H1 (cell line): Measurements from ENCODE around the gene JAG1. TPM values are rescaled to one million over a fixed set of nuclear protein-coding genes. Genes with fewer than 3 reads are reported as not detected.
"Not testable (repeated sequence)": the region's sequence is repeated elsewhere in the genome, so short reads cannot be mapped to it uniquely, and the experiment has no call there.

Experiments used
- CTCF ChIA-PET: fragments of 300-600 bp; sonication (Branson Sonifier 250); formaldehyde crosslinking; loops from one replicate; lab custom pipeline; 2021; ENCODE audit not compliant: partially characterized antibody; lab: Charles Lee
- POLR2A ChIA-PET: fragments of 300-600 bp; sonication (Branson Sonifier 250); formaldehyde crosslinking; loops from one replicate; lab custom pipeline; 2021; ENCODE audit warnings: inconsistent platforms; ENCODE audit not compliant: partially characterized antibody; lab: Charles Lee
- DNase-seq, 2 experiments: peaks; one replicate each; pipeline versions ENCODE4 v3.0.0 to v3.0.0-alpha.2; 2010 to 2022; ENCODE audit warnings: low spot score in 2 of 2, low read depth in 1 of 2, mixed read lengths in 1 of 2
- FAIRE-seq: peaks from 2 replicates; lab custom pipeline; 2011; peaks lifted over from hg19 to GRCh38; lab: Jason Lieb, UNC
- H2AFZ ChIP-seq: 2 replicates; pipeline ENCODE4 v1.8.1; 2012; ENCODE audit warnings: low read length, inconsistent platforms
- H2AK5ac ChIP-seq: 2 replicates; pipeline ENCODE4 v1.6.1; 2013; ENCODE audit warnings: low read depth, low read length
- H2BK120ac ChIP-seq: replicated peaks from 2 replicates; pipeline ENCODE3; 2013; ENCODE audit warnings: low read depth, low read length, inconsistent platforms
- H2BK12ac ChIP-seq: 2 replicates; pipeline ENCODE4 v1.6.1; 2013; ENCODE audit warnings: low read depth, low read length
- H2BK15ac ChIP-seq: 2 replicates; pipeline ENCODE4 v1.6.1; 2013; ENCODE audit warnings: low read length
- H2BK20ac ChIP-seq: 2 replicates; pipeline ENCODE4 v1.6.1; 2013; ENCODE audit warnings: low read length
- H2BK5ac ChIP-seq: 2 replicates; pipeline ENCODE4 v1.6.1; 2013; ENCODE audit warnings: low read depth, low read length
- H3K14ac ChIP-seq: 2 replicates; pipeline ENCODE4 v1.6.1; 2013; ENCODE audit warnings: inconsistent platforms; ENCODE audit not compliant: insufficient read length
- H3K18ac ChIP-seq: 2 replicates; pipeline ENCODE4 v1.6.1; 2013; ENCODE audit warnings: low read length; ENCODE audit errors: extremely low read depth
- H3K23ac ChIP-seq: 2 replicates; pipeline ENCODE4 v1.6.1; 2013; ENCODE audit warnings: inconsistent platforms; ENCODE audit not compliant: insufficient read length
- H3K23me2 ChIP-seq: 2 replicates; pipeline ENCODE4 v1.6.1; 2013; ENCODE audit warnings: low read depth, low read length
- H3K27ac ChIP-seq: 2 replicates; pipeline ENCODE4 v1.6.1; 2011; ENCODE audit warnings: low read depth, low read length, inconsistent platforms
- H3K27me3 ChIP-seq, 4 experiments: replicated peaks in 1 of 4; 1 replicate in 1 of 4; 2 replicates in 3 of 4; pipeline versions ENCODE4 v1.6.1 to v1.8.1; 2011 to 2013; ENCODE audit warnings: low read length in 3 of 4, mild to moderate bottlenecking in 3 of 4, inconsistent platforms in 2 of 4, mixed read lengths in 2 of 4, moderate library complexity in 1 of 4; ENCODE audit not compliant: control insufficient read depth in 3 of 4, insufficient read depth in 3 of 4; ENCODE audit errors: extremely low read depth in 1 of 4
- H3K36me3 ChIP-seq, 4 experiments: 2 replicates each; pipeline versions ENCODE4 v1.6.1 to v1.8.1; 2011 to 2013; ENCODE audit warnings: mild to moderate bottlenecking in 4 of 4, low read length in 3 of 4, moderate library complexity in 2 of 4, control low read depth in 1 of 4, inconsistent platforms in 1 of 4; ENCODE audit not compliant: insufficient read depth in 4 of 4, control insufficient read depth in 2 of 4
- H3K4ac ChIP-seq: replicated peaks from 2 replicates; pipeline ENCODE3; 2013; ENCODE audit warnings: low read length, low read depth, mixed read lengths, inconsistent platforms; ENCODE audit not compliant: insufficient read length
- H3K4me1 ChIP-seq, 4 experiments: replicated peaks in 1 of 4; 1 replicate in 1 of 4; 2 replicates in 3 of 4; pipeline versions ENCODE4 v1.6.1 to v1.8.1; 2011 to 2013; ENCODE audit warnings: low read length in 3 of 4, inconsistent platforms in 2 of 4, mixed read lengths in 1 of 4; ENCODE audit not compliant: insufficient read depth in 4 of 4, control insufficient read depth in 3 of 4
- H3K4me2 ChIP-seq, 2 experiments: 2 replicates each; pipeline versions ENCODE4 v1.6.1 to v1.8.1; 2011 to 2013; ENCODE audit warnings: low read depth in 2 of 2, low read length in 2 of 2, control low read depth in 1 of 2, inconsistent platforms in 1 of 2, mild to moderate bottlenecking in 1 of 2; ENCODE audit not compliant: insufficient read depth in 1 of 2
- H3K4me3 ChIP-seq, 4 experiments: fragments of 200-600, 300-600 bp in 1 of 4; sonication (generic), shearing (Covaris generic), sonication (Bioruptor Twin) in 1 of 4; 2 replicates each; pipeline versions ENCODE4 v1.5.1 to v1.8.1; 2011 to 2016; ENCODE audit warnings: low read length in 4 of 4, low read depth in 3 of 4, control low read depth in 2 of 4, inconsistent platforms in 2 of 4, mild to moderate bottlenecking in 2 of 4, mixed read lengths in 1 of 4, moderate library complexity in 1 of 4; ENCODE audit not compliant: insufficient read depth in 2 of 4; ENCODE audit errors: extremely low read depth in 1 of 4
- H3K56ac ChIP-seq: replicated peaks from 2 replicates; pipeline ENCODE3; 2013; ENCODE audit warnings: low read depth, mild to moderate bottlenecking, mixed read lengths, low read length, inconsistent platforms; ENCODE audit not compliant: insufficient read length
- H3K79me1 ChIP-seq: 2 replicates; pipeline ENCODE4 v1.6.1; 2013; ENCODE audit warnings: low read depth, low read length, control low read depth
- H3K79me2 ChIP-seq, 2 experiments: 2 replicates each; pipeline versions ENCODE4 v1.6.1 to v1.8.1; 2012 to 2013; ENCODE audit warnings: low read length in 2 of 2, mild to moderate bottlenecking in 2 of 2, inconsistent platforms in 1 of 2; ENCODE audit not compliant: insufficient read depth in 2 of 2, control insufficient read depth in 1 of 2
- H3K9ac ChIP-seq, 4 experiments: replicated peaks in 1 of 4; 1 replicate in 1 of 4; 2 replicates in 3 of 4; pipeline versions ENCODE4 v1.6.1 to v1.8.1; 2011 to 2013; ENCODE audit warnings: low read depth in 3 of 4, low read length in 3 of 4, control low read depth in 2 of 4, mild to moderate bottlenecking in 2 of 4, moderate library complexity in 2 of 4, inconsistent platforms in 1 of 4; ENCODE audit errors: extremely low read depth in 1 of 4
- H3K9me3 ChIP-seq, 2 experiments: 2 replicates each; pipeline versions ENCODE4 v1.6.1 to v1.8.1; 2012 to 2013; ENCODE audit warnings: mild to moderate bottlenecking in 2 of 2, moderate library complexity in 2 of 2, control low read depth in 1 of 2, inconsistent platforms in 1 of 2, low read depth in 1 of 2, low read length in 1 of 2, mixed read lengths in 1 of 2; ENCODE audit not compliant: insufficient read depth in 2 of 2
- H4K20me1 ChIP-seq, 2 experiments: replicated peaks in 1 of 2; 2 replicates each; pipeline versions ENCODE3 to v1.8.1; 2011 to 2013; ENCODE audit warnings: inconsistent platforms in 2 of 2, low read length in 2 of 2, mild to moderate bottlenecking in 1 of 2; ENCODE audit not compliant: insufficient read depth in 2 of 2, control insufficient read depth in 1 of 2
- H4K5ac ChIP-seq: 2 replicates; pipeline ENCODE4 v1.6.1; 2013; ENCODE audit warnings: low read length, low read depth, mixed read lengths, inconsistent platforms; ENCODE audit not compliant: insufficient read length
- H4K8ac ChIP-seq: 2 replicates; pipeline ENCODE4 v1.8.0; 2013; ENCODE audit warnings: mild to moderate bottlenecking, moderate library complexity, low read length, inconsistent platforms; ENCODE audit not compliant: insufficient read depth; ENCODE audit errors: extremely low read depth
- H4K91ac ChIP-seq: replicated peaks from 2 replicates; pipeline ENCODE3; 2013; ENCODE audit warnings: low read length, mixed read lengths, inconsistent platforms; ENCODE audit not compliant: insufficient read length
- WGBS, 2 experiments: shearing (Covaris generic) in 1 of 2; methylation state at CpG; one replicate each; pipeline versions ENCODE4 v1.1.6 to v1.1.7; 2013 to 2015; ENCODE audit warnings: low lambda C conversion rate in 2 of 2, mixed read lengths in 2 of 2, inconsistent platforms in 1 of 2, low coverage in 1 of 2, missing lambda C conversion rate in 1 of 2; ENCODE audit not compliant: insufficient replicate concordance in 2 of 2, insufficient coverage in 1 of 2, insufficient read length in 1 of 2; ENCODE audit errors: extremely low coverage in 1 of 2, missing lambda C conversion rate in 1 of 2; 5-methylcytosine and 5-hydroxymethylcytosine counted together
- polyA plus RNA-seq, 7 experiments: library from polyadenylated mRNA; depleted of rRNA in 3 of 7; stranded (reverse) in 5 of 7; unstranded in 2 of 7; fragments of >200 nt in 5 of 7; fragments of 200-250 nt in 2 of 7; gene quantifications; 1 replicate in 5 of 7; 2 replicates in 1 of 7; 4 replicates in 1 of 7; pipeline versions ENCODE4 v1.2.1 to v1.2.3, GENCODE V29; 2011 to 2013; ENCODE audit warnings: missing spikeins in 2 of 7, mixed read lengths in 2 of 7
- total RNA-seq: library from RNA; stranded (reverse); fragmentation: NEBNext Ultra II Directional; extraction: Animal tissue kit (Norgen Biotek cat#: 25700); gene quantifications from 2 replicates; pipeline ENCODE4 v1.2.1, GENCODE V29; 2021

JAG1 gene
- total and polyA plus RNA-seq, 2 of the 8 experiments (the other 6 are each of a cell fraction or from before 2014, with no cell fraction given): 13.5 to 27.3 TPM

DNA sequence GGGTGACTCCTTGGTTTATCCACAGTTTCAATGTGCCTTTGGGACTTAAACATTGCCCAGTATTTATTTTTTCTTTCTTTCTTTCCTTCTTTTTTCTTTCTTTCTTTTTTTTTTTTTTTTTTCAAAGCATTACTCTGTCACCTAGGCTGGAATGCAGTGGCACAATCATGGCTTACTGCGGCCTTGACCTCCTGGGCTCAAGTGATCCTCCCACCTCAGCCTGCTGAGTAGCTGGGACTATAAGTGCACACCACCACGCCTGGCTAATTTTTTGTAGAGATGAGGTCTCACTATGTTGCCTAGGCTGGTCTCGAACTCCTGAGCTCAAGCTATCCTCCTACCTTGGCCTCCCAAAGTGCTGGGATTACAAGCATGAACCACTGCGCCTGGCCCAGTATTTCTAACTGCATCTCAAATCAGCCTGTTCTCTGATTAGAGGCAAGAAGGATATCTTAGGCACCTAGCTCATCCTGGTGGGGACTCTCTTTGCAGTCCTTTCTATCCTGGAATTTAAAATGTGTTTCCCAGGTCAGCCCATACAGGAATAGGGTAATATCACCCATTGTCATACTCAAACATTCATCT lies 56.2 kb downstream of the JAG1 start:
- H3K4me2 ChIP-seq, H3K23me2 ChIP-seq, DNase-seq, H2AK5ac ChIP-seq, H2BK5ac ChIP-seq, H3K27me3 ChIP-seq, FAIRE-seq, H2AFZ ChIP-seq, H2BK20ac ChIP-seq, H3K79me2 ChIP-seq, H2BK15ac ChIP-seq, H3K14ac ChIP-seq, H4K8ac ChIP-seq, H3K9ac ChIP-seq, H3K4me3 ChIP-seq, H2BK12ac ChIP-seq, H3K23ac ChIP-seq, H3K56ac ChIP-seq, H3K36me3 ChIP-seq, H4K20me1 ChIP-seq, POLR2A ChIA-PET, H4K91ac ChIP-seq, H3K27ac ChIP-seq, H3K18ac ChIP-seq, H3K79me1 ChIP-seq, H4K5ac ChIP-seq, H2BK120ac ChIP-seq, H3K4ac ChIP-seq, H3K9me3 ChIP-seq: not testable (repeated sequence)
- peaks cover 3 to 10% (median 9%) of the 10 kb centered on the region in 4 experiments; a peak in 6 of 7 replicates for H3K4me1 ChIP-seq
- 96% methylated on average over 4 of the region's 4 CpGs; no CpG with 5 or more reads in 1 of the 2 experiments for WGBS, 2 experiments
- CTCF ChIA-PET: interaction anchor here (0.8 to 1.1 kb wide), 2 partner anchors 21 to 22 kb away, joined by 3 read pairs; no protein-coding TSS in a partner anchor
